OCI-LY1 (cell line): Measurements from ENCODE around the gene VAMP5.

Source experiments
- CTCF ChIP-seq: fragments of 200-600 bp; sonication (generic), shearing (Covaris generic); IDR thresholded peaks from 2 replicates; pipeline ENCODE4 v1.5.1; 2017; ENCODE audit warnings: mild to moderate bottlenecking, antibody characterized with exemption, low read length, moderate library complexity, mixed read lengths
- EZH2 ChIP-seq: fragments of 200-600 bp; sonication (generic), shearing (Covaris generic); IDR thresholded peaks from 2 replicates; pipeline ENCODE4 v1.8.0; 2017; ENCODE audit warnings: borderline replicate concordance, mixed run types, mild to moderate bottlenecking, antibody characterized with exemption, low read length, moderate library complexity, mixed read lengths

GRCh38 chr2:85548608-85548900 lies 35.7 kb upstream of the VAMP5 start:
- TF ChIP-seq CTCF = no peak
- no peak for TF ChIP-seq EZH2
